IPS-NIHi11 (cell line): ENCODE results near the gene SPESP1.

Source experiments
- DNase-seq: peaks from one replicate; pipeline ENCODE4 v3.0.0; 2012; ENCODE audit warnings: mixed read lengths, low spot score

Gene SPESP1

DNA sequence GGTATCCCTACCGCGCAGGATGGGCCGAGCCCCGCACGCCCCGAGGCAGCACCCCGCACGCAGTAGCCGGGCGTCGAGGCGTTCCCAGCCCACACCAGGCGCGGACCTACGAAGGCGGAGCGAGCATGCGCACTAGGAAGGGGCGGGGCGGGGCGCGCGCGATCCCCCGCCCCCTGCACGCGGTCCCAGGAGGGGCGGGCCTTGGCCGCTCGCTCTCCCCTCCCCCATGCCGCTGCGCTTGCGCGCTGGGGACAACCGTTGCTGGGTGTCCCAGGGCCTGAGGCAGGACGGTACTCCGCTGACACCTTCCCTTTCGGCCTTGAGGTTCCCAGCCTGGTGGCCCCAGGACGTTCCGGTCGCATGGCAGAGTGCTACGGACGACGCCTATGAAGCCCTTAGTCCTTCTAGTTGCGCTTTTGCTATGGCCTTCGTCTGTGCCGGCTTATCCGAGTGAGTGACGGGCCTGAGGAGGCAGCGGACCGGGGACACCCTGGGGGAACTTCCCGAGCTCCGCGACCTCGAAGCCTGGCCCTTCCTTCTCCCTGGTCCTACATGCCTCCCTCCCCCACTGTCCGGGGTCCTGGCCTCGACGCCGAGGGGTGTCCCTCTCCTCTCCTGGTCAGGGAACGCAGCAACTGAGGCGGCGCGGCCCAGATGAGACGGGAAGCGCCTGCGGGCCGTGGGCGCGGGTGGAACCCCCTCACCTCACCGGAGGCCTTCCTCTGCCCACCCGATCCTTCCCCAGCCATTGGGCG lies at the start of gene SPESP1:
SPESP1 (plus strand) TSS at position 258 of the 755 bp plus-strand sequence; CDS start at position 387, 129 bp downstream.
- peak; percentile 41 for DNase-seq

DNA sequence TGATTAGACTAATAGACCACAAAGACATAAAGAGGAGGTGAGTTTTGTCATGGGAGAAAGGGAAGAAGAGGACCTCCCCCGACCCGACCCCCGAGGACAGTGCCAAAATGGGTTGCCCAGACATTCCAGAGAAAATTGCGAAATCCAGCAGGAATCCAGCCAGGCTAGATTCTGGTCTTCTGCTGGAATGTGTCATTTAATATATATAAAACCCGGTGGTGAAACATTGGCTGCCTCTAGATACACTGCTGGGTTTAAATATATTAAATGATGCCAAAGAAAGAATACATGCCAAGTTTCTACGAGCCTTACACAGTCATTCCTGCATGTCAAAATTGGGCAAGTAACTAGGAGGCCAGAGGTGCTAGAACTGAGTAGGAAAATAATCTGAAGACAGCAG lies 45.3 kb upstream of the SPESP1 start:
- peak; percentile 52 for DNase-seq

DNA sequence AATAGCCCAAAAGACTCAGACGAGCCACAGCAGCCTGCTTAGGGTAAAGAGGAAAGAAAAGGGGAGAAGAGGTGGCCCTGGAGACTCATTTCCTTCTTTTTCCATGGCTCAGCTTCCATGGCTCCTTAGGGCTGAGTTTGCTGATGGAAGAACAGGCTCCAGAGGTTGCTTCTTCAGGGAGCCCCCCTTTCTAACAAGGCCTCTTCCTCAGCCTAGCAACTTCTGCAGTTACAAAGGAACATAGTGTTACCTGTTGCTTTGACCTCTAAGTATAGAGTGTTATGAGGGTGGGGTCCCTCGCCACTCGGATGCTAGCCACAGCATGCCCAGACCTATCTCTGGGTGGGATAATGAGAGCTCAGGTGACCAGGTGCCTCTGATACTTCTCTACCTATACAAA lies 43.2 kb upstream of the SPESP1 start:
- no peak for DNase-seq

DNA sequence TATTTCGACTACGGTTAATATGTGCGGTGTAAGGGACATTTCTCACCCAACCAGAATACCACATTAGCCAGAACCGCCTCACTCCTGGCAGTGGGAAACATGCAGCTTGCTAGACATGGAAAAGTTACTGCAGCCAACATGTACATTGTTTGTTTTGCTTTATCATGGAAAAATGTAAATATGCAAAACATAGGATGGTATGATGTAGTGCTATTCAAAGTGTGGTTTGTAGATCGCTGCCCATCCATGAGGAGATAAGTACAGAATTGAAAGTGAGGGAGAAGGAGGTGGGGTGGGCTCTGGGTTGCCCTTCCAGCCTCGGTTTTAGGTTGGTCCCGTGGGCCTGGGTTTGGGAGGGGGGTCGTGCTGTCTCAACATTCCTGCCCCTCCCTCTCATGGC lies 42.5 kb upstream of the SPESP1 start:
- DNase-seq: no peak

DNA sequence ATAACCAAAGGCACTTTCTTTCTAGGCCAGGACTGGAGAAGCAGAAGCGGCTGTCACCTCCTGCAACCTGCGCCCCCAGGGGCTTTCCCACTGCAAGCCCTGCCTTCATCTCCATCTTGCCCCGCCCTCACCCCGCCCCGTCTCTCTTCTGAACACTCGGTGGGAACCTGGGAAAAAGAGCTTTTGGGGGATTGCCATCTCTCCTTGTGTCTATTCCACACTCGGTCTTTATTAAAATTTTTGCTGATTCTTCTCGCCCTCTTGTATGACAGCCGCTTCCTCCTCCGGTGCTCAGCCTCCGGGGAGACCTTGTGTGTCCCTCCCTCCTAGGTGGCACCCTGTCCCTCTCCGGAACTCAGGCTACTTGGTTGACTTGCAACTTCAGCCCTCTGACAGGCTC lies 41.9 kb upstream of the SPESP1 start:
- DNase-seq: peak; percentile 40

DNA sequence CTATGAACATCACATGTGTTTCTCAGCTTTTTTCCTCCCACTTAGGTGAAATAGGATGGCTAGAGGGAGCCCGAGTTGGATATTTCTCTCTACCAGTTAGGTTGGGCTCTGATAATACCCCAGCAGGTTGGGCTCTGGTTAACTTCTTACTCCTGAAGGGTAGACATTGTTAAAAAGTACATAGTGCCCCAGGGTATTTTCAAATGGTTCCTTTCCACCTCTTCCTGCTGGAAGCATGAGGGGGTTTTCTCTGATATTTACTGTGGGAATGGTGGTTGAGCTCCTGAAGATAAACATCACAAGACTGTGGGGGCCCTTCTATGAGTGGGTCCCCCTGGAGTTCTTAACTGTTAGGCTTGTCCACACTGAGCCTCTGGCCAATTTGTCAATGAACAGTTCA lies 36.1 kb upstream of the SPESP1 start:
- DNase-seq: no peak

DNA sequence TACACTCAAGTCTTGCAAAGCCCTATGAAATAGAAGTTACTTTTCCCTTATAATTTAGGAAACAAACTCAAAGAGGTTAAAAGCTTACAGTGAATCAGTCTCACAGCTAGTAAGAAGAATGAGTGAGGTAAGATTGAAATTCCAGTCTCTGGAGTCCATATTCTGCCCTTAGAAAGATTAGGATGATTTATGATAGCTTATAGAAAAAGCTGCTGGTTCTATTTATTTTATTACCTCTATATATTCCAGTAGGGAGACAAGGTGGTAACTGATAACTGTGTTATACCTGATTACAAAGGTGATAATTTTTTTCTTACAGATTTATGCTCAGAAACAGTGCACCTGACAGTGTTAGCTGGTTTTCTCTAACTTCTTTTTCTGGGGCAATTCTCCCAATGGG lies 34.1 kb upstream of the SPESP1 start:
- DNase-seq: no peak

DNA sequence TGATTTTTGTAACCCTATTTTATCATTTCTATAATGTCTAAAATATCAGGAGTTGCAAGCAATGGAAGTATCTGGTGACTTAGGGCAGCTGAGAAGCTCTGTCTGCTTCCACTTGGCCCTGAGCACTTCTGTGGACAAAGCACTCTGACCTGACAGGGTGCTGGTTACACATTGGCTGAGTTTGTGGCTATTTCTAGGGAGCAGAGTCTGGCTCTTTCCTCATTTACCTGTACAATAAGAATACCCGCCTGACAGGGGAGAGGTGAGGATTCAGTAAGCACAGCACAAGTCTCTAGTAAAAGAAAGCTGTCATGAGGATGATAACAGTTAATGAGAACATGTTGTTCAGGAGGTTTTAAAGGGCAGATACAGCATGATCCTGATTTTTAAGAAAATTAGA lies 33.3 kb upstream of the SPESP1 start:
- no peak for DNase-seq

DNA sequence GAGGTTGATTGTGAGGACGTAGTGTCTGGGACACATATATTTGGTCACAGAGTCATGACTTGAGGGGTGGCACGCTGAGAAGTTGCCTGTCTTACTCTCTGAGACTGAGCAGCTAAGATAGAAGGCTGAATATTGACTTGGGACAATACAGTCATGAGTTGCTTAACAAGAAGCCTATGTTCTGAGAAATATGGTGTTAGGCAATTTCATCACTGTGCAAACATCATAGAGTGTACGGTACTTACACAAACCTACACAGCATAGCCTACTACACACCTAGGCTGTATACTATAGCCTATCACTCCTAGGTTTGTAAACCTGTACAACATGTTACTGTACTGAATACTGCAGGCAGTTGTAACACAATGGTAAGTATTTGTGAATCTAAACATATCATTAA lies 30.3 kb upstream of the SPESP1 start:
- DNase-seq: no peak

DNA sequence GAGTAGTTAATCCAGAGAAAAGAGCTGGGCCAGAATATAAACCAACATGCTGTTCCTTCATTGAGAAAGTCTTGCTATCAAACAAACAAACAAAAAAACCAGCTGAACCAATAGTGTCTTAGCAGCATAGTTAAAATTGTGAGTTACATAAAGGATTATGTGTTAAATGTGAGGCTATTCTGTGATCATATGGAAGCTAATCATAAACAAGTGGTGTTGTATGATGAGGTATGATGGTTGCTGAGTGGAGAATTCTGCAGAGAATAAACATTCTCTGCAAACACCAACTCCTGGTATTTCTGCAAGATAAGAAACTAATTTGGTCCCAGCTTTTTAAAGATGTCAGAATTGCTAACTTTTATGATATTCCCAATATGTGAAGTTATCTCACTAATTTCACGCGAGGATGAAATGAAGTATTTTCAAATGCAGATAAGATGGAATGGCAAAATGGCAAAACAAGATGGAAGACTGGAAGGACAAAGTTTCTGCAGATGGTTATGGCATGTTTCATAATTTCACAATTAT lies 22.9 kb upstream of the SPESP1 start:
- DNase-seq: no peak

DNA sequence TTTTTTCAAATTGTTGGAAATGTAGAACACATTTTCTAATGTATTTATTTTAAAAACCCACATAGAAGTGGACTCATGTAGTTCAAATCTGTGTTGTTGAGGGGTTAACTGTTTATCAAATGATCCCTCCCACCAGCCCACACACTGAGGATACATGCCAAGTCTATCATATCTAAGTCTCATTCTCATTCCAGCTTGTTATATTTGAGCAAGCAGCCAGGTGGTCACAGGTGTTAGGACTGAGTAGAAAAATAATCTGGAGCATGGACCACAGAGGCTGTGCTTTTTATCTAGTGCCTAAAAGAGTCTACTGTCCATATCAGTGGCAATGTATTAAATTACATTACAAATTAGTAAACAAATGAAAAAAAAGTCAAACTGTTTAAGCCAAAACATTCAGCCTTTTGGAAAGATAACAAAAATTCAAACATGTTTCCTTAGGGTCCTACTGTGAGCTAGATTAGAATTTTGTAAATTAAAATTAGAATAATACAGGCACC lies 20.7 kb upstream of the SPESP1 start:
- DNase-seq: no peak

DNA sequence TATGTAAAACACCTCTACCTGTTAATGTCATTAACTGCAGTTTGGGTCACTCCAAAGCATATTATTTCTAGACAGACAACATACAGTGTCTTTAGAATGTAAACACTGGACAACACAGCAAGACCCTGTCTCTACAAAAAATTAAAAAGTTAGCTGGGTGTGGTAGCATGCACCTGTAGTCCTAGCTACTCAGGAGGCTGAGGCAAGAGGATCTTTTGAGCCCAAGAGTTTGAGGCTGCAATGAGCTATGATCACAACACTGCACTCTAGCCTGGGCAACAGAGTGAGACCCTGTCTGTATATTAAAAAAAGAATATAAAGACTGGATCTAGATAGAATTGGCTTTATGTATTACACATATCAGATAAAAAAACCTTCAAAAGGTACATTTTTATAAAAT lies 20.0 kb upstream of the SPESP1 start:
- DNase-seq: no peak

DNA sequence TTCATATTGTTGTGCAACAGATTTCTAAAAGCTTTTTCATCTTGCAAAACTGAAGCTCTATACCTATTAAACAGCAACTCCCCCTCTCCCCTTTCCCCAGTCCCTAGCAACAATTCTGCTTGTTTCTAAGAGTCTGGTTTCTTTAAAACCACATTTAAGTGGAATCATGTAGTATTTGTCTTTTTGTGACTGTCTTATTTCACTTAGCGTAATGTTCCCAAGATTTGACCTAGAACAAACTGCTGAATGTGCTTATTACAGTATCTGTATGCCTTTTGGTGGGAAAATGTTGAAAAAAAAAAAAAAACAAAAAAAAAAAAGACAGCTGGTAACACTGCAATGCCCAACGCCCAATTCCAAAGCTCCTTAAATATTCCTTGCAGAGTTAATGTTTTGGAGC lies 19.5 kb upstream of the SPESP1 start:
- no peak for DNase-seq

DNA sequence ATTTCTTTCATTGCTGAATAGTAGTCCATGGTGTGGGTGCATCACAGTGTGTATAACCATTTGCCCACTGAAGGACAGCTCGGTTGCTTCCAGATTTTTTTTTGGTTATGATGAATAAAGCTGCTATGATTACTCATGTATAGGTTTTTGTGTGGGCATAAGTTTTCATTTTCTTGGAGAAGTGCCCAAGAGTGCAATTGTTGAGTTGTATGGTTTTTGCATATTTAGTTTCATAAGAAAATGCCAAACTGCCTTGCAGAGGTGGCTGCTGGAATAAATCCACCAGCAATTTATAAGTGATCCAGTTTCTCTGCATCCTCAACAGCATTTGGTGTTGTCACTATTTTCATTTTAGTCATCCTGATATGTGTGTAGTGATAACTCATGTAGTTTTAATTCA lies 8.4 kb upstream of the SPESP1 start:
- DNase-seq: no peak

DNA sequence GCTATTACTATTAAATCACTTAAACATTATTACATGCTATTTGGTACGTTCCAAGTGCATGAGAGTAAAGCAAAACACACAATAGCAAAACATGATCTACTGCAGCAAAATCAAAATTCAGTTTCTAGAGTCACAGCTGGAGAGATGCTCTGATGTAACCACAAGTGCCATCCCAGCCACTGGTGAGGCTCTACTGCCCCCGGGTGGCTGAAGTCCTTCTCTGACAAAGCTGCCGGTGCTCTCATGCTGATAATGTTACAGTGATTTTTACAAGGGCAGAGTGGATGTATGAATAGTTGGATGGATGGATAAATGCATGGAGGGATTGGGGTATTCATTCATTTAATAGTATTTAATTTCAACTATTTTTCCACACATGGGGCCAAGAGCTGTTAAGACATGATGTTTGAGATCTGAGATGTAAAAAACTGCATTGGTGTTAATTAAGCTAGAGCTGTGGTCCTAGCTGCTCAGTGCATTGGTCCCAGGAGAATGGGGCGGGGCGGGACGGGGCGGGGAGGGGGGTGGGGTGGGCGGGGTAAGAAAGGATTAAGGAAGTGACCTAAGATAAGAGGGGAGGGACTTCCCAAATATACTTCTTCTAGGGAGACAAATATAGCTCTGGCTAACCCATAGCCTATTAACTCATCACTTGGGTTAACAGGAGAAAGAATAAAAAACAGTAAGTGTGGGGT lies 5.3 kb upstream of the SPESP1 start:
- DNase-seq: peak; percentile 90

DNA sequence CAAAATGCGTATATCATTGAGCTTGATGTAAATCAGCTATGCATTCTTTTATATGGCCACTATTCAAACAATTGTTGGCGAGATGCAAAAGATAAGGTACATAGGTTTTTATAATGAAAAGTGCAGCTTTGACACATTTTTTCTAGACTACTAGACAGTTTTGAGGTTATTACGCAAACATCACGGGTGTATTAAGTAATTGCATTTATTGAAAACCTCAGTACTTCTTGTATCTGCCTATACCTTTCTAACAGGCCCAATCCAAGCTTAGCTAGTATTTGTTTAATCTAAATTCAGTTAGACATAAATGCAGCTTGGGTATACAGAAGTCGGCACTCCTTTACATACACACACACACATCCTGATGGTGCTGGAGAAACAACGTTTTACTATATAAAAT lies 2.7 kb downstream of the SPESP1 start:
- DNase-seq: no peak

DNA sequence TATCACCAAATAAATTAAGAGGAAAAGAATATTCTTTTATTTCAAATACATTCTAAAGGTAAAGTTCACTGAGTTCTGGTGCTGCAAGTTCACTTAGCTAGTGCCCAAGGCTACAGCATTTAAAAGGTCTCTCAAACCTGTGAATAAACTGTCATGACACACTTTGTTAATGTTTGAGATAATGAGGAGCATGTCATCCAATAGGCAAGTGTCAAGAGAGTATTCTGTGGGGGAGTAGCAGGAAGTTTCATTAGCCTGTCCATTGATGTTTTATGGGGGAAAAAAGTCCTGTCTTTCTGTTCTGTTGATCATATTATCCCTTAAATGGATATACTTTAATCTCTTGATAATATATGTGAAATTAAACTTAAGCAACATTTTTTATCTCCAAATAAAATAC lies 4.0 kb downstream of the SPESP1 start:
- DNase-seq: no peak

DNA sequence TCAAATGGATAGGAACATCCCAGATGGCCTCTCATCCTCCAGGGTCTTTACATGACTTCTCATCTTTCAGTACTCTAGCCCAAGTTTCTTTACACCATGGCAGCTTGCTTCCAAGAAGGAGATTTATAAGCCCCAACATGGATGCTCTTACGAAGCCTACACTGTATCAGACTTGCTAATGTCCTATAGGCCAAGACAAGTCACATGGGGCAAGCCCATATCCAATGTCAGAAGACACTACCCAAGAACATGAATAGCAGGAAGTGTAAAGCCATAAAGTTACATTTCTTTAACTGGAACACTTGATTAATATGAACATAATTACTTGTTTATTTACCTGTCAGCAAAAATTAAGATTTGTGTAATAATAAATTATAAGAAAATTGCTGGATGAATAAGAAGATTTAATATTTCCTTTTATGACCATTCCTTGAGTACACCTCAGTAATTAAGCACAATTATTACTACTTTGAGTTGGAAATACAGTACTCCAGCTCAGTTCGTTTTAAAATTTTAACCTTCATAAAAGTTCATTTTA lies 5.1 kb downstream of the SPESP1 start:
- DNase-seq: no peak

DNA sequence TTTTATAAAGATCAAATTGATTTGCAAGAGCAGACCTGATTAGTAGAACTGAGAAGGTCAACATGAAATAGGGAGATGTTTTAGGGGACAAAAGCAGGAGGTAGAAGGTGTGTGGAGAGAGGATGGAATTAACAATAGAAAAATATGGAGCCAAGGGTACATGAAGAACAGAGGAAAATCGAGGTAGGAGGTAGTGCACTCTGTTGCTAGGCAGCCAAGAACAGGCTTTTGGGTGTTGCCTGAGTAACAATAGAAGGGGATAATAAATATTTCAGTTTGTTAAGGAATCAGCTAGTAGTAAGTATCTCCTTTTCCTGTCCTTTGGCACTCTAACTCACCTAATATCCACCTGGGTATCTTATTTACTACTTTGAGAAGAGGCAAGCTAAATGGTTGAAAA lies 9.2 kb downstream of the SPESP1 start:
- DNase-seq: no peak

DNA sequence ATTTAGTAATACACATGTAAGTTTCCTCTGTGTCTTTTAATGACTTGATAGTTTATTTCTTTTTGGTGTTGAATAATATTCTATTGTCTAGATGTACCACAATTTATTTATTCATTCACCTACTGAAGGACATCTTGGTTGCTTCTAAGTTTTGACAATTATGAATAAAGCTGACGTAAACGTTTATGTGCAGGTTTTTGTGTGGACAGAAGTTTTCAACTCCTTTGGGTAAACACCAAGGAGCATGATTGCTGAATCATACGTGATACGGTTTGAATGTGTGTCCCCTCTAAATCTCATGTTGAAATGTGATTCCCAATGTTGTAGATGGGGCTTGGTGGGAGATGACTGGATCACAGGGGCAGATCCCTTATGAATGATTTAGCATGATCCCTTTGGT lies 21.5 kb downstream of the SPESP1 start:
- DNase-seq: no peak

DNA sequence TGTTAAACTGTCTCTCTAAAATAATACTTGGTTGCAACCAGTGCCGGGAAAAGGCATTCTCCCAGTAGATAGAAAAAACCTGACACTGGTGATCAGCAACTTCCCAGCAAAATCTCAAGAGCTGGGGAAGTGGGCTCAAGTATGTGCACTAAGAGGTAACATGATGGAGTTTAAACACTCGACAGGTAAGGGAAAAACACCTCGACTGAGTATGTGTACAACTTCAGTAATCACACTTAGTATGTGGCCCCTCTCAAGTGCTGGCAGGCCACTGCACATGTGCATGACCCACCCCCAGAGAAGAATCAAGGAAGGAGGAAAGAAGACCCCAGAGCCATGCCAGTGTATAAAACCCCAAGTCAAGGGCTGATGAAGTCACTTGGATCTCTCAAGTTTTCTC lies 27.4 kb downstream of the SPESP1 start:
- no peak for DNase-seq

DNA sequence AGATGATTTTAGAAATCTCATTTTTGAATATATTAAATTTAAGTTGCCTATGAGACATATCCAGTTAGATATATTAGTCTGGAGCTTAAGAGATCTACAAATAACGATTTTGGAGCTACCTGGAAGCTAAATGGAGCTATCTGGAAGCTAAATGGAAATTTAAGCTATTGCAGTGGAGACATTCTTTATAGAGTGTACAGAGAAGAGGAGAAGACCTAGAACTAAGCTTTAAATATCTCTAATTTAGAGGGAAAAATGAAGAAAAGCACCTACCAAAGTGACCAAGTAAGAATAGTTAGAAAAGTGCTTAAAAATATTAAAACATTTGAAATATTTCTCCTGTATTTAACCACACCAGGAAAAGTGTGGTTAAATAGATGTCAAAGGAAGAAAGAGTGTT lies 28.3 kb downstream of the SPESP1 start:
- no peak for DNase-seq

DNA sequence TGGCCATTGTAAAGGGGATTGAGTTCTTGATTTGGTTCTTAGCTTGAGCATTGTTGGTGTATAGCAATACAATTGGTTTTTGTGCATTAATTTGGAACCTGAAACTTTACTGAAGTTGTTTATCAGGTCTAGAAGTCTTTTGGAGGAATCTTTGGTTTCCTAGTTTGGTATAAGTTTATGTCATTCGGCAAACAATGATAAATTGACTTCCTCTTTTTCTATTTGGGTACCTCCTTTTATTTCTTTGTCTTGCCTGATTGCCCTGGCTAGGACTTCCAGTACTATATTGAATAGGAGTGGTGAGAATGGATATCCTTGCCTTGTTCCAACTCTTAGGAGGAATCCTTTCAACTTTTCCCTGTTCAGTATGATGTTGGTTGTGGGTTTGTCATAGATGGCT lies 32.1 kb downstream of the SPESP1 start:
- DNase-seq: no peak
